Astrocyte (in vitro differentiated cells and primary cell): Measurements from ENCODE around the gene HAGHL. TPM values are rescaled to one million over a fixed set of nuclear protein-coding genes. Genes with fewer than 3 reads are reported as not detected.

Experiments used
- DNase-seq: peaks from one replicate; pipeline ENCODE4 v3.0.0-alpha.2; 2010; ENCODE audit warnings: low read depth
- FAIRE-seq: peaks from 2 replicates; lab custom pipeline; 2011; peaks lifted over from hg19 to GRCh38; lab: Jason Lieb, UNC
- H2AFZ ChIP-seq: 2 replicates; pipeline ENCODE4 v1.6.0; 2012; ENCODE audit warnings: low read depth, low read length, inconsistent platforms
- H3K27ac ChIP-seq: 2 replicates; pipeline ENCODE4 v1.5.1; 2011; ENCODE audit warnings: low read depth, low read length, inconsistent platforms
- H3K27me3 ChIP-seq: 2 replicates; pipeline ENCODE4 v1.6.0; 2011; ENCODE audit warnings: low read length, inconsistent platforms; ENCODE audit not compliant: insufficient read depth
- H3K36me3 ChIP-seq: 2 replicates; pipeline ENCODE4 v1.5.1; 2011; ENCODE audit warnings: low read length, inconsistent platforms; ENCODE audit not compliant: insufficient read depth
- H3K4me1 ChIP-seq: 2 replicates; pipeline ENCODE4 v1.5.1; 2011; ENCODE audit warnings: low read length, inconsistent platforms; ENCODE audit not compliant: insufficient read depth
- H3K4me2 ChIP-seq: 2 replicates; pipeline ENCODE4 v1.6.0; 2012; ENCODE audit warnings: low read length, inconsistent platforms
- H3K4me3 ChIP-seq: 2 replicates; pipeline ENCODE4 v1.5.1; 2011; ENCODE audit warnings: low read depth, mild to moderate bottlenecking, low read length, inconsistent platforms; ENCODE audit not compliant: insufficient read depth
- H3K79me2 ChIP-seq: 2 replicates; pipeline ENCODE4 v1.6.0; 2012; ENCODE audit warnings: mild to moderate bottlenecking, low read length, inconsistent platforms; ENCODE audit not compliant: insufficient read depth
- H3K9ac ChIP-seq: 2 replicates; pipeline ENCODE4 v1.6.0; 2012; ENCODE audit warnings: mild to moderate bottlenecking, low read length, inconsistent platforms
- H3K9me3 ChIP-seq: 2 replicates; pipeline ENCODE4 v1.5.1; 2012; ENCODE audit warnings: low read depth, mild to moderate bottlenecking, low read length, inconsistent platforms; ENCODE audit not compliant: insufficient read depth
- H4K20me1 ChIP-seq: 2 replicates; pipeline ENCODE4 v1.6.0; 2012; ENCODE audit warnings: low read length, inconsistent platforms; ENCODE audit not compliant: insufficient read depth
- H3K27ac Mint-ChIP-seq: one replicate; pipeline ENCODE4 v1.8.0; 2021; ENCODE audit warnings: mild to moderate bottlenecking, mixed read lengths; ENCODE audit not compliant: unreplicated experiment
- H3K27me3 Mint-ChIP-seq: one replicate; pipeline ENCODE4 v1.8.0; 2021; ENCODE audit warnings: low read depth, mixed read lengths; ENCODE audit not compliant: unreplicated experiment
- H3K36me3 Mint-ChIP-seq: one replicate; pipeline ENCODE4 v1.8.0; 2021; ENCODE audit warnings: low read depth, mixed read lengths; ENCODE audit not compliant: unreplicated experiment
- H3K4me1 Mint-ChIP-seq: one replicate; pipeline ENCODE4 v1.8.0; 2021; ENCODE audit warnings: low read depth, mixed read lengths; ENCODE audit not compliant: unreplicated experiment
- H3K4me3 Mint-ChIP-seq: one replicate; pipeline ENCODE4 v1.8.0; 2021; ENCODE audit warnings: mild to moderate bottlenecking, moderate library complexity, mixed read lengths; ENCODE audit not compliant: unreplicated experiment
- H3K9me3 Mint-ChIP-seq: one replicate; pipeline ENCODE4 v1.8.0; 2021; ENCODE audit warnings: mild to moderate bottlenecking, mixed read lengths; ENCODE audit not compliant: unreplicated experiment
- CTCF ChIP-seq: IDR thresholded peaks from 2 replicates; pipeline ENCODE4 v1.5.1; 2011; ENCODE audit warnings: low read depth, mild to moderate bottlenecking, inconsistent platforms, low read length, moderate library complexity; ENCODE audit not compliant: insufficient read depth
- EZH2 ChIP-seq: IDR thresholded peaks from 2 replicates; pipeline ENCODE4 v1.6.1; 2012; ENCODE audit warnings: mild to moderate bottlenecking, low read length, inconsistent platforms; ENCODE audit not compliant: insufficient read depth
- total RNA-seq: library from RNA; stranded (reverse); gene quantifications from 2 replicates; pipeline ENCODE4 v1.2.1, GENCODE V29; 2021

Gene HAGHL
- total RNA-seq, 1 donor from 2014 or later: 15.5 TPM

DNA sequence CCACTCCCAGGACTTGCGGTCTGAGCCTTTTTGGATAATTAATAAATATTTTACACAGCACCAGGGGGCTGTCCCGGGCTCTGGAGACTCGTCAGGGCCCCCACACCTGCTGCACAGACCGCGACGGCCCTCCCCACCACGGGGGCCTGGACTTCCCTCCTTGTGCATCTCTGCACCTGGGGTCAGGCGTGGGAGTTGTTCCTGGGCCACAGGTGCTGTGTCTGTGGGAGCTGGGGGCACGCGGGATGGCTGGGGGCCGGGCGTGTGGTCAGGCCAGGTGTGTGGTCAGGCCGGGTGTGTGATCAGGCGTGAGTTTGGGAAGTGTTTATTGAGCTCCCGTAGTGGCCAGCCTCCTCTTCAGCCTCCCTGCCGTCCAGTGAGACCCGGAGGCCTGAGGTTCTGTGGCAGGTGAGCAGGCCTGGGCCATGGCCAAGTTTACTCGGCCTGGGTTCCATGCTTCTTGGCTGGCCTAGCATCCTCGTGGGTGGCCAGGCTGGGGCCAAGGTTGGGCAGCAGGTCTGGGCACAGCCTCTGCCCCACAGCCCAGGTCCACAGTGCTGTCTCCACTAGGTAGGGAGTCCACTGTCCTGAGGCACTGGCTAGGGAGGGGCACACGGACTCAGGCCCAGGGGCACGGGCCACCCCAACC lies 48.6 kb upstream of the HAGHL start:
- Histone ChIP-seq H3K9me3 (no peaks in the 10 kb centered on the region), H3K4me3 (no peak overlapping the region), H4K20me1 (peaks cover 52% of the 10 kb centered on the region), H3K9ac (no peak overlapping the region), H3K36me3 (peaks cover 3% of the 10 kb centered on the region), H3K4me2 (no peak overlapping the region), H2AFZ (no peak overlapping the region), H3K79me2 (peaks cover 31% of the 10 kb centered on the region), H3K27ac (no peak overlapping the region), H3K4me1 (peaks cover 33% of the 10 kb centered on the region), H3K27me3 (no peaks in the 10 kb centered on the region)
- no peaks in the 10 kb centered on the region for H3K27me3 Mint-ChIP-seq
- TF ChIP-seq EZH2 (no peak), CTCF (no peak)
- peaks cover 9% of the 10 kb centered on the region for H3K36me3 Mint-ChIP-seq
- H3K9me3 Mint-ChIP-seq: no peaks in the 10 kb centered on the region
- H3K27ac Mint-ChIP-seq: no peak overlapping the region
- H3K4me3 Mint-ChIP-seq: no peak overlapping the region
- H3K4me1 Mint-ChIP-seq: peaks cover 12% of the 10 kb centered on the region
- DNase-seq (no peak), FAIRE-seq (no peak)

DNA sequence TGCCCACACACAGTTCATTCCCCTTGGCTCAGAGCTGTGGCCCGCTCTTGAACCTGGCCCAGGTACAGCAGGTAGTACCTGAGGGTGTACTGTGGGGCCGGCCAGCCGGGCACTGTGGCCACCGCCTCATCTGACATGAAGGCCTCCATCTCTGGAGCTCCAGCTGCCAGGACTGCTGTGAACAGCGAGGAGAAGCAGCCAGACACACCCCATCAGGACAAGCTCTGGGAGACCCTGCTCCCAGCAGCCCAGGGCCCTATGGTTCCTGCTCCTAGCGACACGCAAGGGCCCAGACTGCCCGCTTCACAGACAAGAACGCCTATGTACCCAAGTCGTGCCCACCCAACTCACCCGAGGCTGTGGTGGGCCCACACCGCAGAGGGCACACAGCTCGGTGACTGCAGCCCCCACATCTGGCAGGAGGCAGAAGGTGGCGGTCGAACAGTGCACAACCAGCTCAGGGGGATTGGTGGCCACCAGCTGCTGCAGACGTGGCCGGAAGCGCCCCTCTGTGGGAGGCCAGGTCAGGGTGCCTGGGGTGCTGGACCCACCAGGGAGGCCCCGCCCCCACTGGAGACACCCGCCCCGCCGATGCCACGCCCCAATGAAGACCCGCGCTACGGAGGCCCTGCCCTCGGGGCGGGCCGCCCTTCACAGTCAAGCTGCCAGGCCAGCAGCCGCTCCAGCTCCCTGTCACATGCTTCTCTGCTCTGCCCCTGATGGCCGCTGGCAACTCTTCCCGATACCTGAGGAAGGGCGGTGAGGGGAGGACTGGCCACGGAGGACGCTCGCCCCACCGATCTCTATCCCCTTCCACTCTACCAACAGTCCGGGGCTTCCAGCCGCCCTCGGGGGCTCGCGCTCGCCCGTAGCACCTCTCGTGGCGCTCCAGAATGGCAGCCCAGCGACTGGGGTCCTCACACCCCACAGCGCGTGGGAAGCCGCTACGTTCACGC lies 47.8 kb upstream of the HAGHL start:
- Histone ChIP-seq H3K9ac (peak overlapping the region; percentile 48), H3K4me1 (peaks cover 37% of the 10 kb centered on the region), H3K79me2 (peaks cover 37% of the 10 kb centered on the region), H3K36me3 (peaks cover 3% of the 10 kb centered on the region), H3K4me2 (peak overlapping the region; percentile 88), H4K20me1 (peaks cover 47% of the 10 kb centered on the region), H3K9me3 (no peaks in the 10 kb centered on the region), H3K27me3 (no peaks in the 10 kb centered on the region), H2AFZ (peak overlapping the region; percentile 83), H3K4me3 (peak overlapping the region; percentile 50), H3K27ac (no peak overlapping the region)
- peak overlapping the region; percentile 80 for H3K4me3 Mint-ChIP-seq
- TF ChIP-seq EZH2 (no peak), CTCF (no peak)
- DNase-seq (peak; percentile 21), FAIRE-seq (no peak)
- peaks cover 12% of the 10 kb centered on the region for H3K4me1 Mint-ChIP-seq
- peaks cover 9% of the 10 kb centered on the region for H3K36me3 Mint-ChIP-seq
- no peak overlapping the region for H3K27ac Mint-ChIP-seq
- H3K27me3 Mint-ChIP-seq: no peaks in the 10 kb centered on the region
- no peaks in the 10 kb centered on the region for H3K9me3 Mint-ChIP-seq
